Skin epidermis (tissue), 12 donors: Measurements from ENCODE around the gene CACNA1F.

Experiments used
- H3K27ac ChIP-seq, 21 experiments: fragments of 200-600 bp; sonication (generic) in 11 of 21; one replicate each; pipeline ENCODE4 v1.5.0; 2020; ENCODE audit warnings: mild to moderate bottlenecking in 3 of 21, inconsistent platforms in 2 of 21, moderate library complexity in 2 of 21
- H3K4me3 ChIP-seq, 7 experiments: fragments of 200-600 bp; sonication (generic) in 2 of 7; one replicate each; pipeline ENCODE4 v1.5.0; 2020; ENCODE audit warnings: inconsistent platforms in 2 of 7, mild to moderate bottlenecking in 2 of 7, moderate library complexity in 1 of 7

The CACNA1F gene

GRCh38 chrX:49184294-49185281, 48.6 kb downstream of the CACNA1F start:
- peak overlapping the region in 20 of 21 experiments; percentile 22 to 87 (median 76) for H3K27ac ChIP-seq

GRCh38 chrX:49183701-49184281, 49.3 kb downstream of the CACNA1F start:
- Histone ChIP-seq H3K4me3 (peak overlapping the region in 1 of 7 experiments; percentile 57), H3K27ac (peak overlapping the region in 8 of 21 experiments; percentile 17 to 87 (median 76))

More at GRCh38 chrX:49184294-49185281, 48.6 kb downstream of the CACNA1F start:
- peak overlapping the region; percentile 36 to 59 (median 47) for H3K4me3 ChIP-seq

DNA sequence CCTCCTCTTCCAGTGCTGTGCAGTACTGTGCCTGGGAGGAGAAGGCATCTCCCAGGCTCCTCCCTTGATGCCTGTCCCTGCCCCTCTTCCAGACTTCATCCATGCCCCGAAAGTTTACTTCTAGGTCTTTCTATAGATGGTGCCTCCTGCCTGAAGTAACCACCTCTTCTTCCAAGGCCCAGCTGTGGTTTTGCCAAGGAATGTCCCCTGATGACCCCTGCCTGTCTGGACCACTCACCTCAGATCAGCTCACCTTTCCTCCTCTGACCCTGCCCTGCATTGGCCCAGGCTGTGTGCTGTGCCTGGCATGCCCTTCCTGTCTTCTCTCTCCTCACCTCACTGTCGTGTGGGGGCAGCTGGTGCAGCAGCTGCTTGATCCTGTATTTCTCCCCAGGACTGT, 53.8 kb downstream of the CACNA1F start:
- Histone ChIP-seq H3K4me3 (no peak overlapping the region), H3K27ac (no peak overlapping the region)

- Histone ChIP-seq H3K27ac (peak overlapping the region in 1 of 21 experiments; percentile 49), H3K4me3 (no peak overlapping the region)
These were observed 54.6 kb downstream of the CACNA1F start for GRCh38 chrX:49178537-49178936.

GRCh38 chrX:49177873-49178480, 55.2 kb downstream of the CACNA1F start:
- Histone ChIP-seq H3K4me3 (no peak overlapping the region), H3K27ac (peak overlapping the region in 6 of 21 experiments; percentile 17 to 80 (median 64))

DNA sequence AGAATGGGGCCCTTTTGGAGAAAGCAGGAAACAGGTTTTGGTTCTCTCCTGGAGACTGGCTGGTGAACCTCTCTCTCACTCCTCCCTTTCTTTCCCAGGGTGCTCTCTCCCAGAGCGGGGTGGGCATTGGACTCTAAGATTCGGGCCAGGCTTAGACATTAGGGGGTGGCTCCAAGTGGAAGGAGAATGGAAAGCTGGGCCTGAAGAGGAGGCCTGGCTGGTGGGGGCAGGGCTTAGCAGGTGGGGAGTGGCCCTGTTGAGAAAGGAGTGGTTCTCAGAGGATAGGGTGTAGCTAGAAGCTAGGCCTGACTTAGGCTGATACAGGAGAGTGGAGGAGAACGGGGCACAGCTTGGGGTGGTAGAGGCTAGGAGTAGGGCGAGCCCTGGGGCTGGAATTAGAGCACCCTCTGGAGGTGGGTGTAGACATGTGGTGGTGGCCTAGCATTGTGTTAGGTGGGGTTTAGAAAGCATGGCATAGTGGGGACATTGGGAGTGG, 55.8 kb downstream of the CACNA1F start:
- Histone ChIP-seq H3K27ac (peak overlapping the region in 14 of 21 experiments; percentile 10 to 80 (median 55)), H3K4me3 (no peak overlapping the region)

- peak overlapping the region in 14 of 21 experiments; percentile 10 to 83 (median 58) for H3K27ac ChIP-seq
- no peak overlapping the region for H3K4me3 ChIP-seq
These were observed 56.5 kb downstream of the CACNA1F start for GRCh38 chrX:49176421-49177326.

GRCh38 chrX:49175435-49176274, 57.5 kb downstream of the CACNA1F start:
- no peak overlapping the region for H3K4me3 ChIP-seq
- peak overlapping the region in 8 of 21 experiments; percentile 7 to 83 (median 58) for H3K27ac ChIP-seq

DNA sequence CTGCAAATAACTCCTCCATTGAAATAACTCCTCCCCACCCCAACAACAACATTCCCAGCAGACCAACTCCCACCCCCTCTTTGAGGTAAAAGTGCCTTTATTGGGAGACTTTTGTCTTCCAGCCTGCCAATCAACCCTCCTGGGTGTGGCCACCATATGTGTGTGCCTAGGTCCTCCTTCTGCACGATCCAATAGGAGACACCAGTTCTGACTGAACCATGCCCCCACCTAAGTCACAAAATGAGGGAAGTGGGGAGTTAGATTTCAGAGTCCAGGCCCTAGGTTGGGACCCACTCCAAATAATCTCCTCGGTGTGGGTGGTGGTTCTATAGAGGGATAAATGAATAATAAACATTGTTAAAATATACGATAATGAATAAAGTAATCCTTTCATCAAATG, 58.4 kb downstream of the CACNA1F start:
- H3K4me3 ChIP-seq = no peak overlapping the region
- H3K27ac ChIP-seq = no peak overlapping the region

- Histone ChIP-seq H3K27ac (peak overlapping the region in 10 of 21 experiments; percentile 77 to 96 (median 94)), H3K4me3 (peak overlapping the region in 4 of 7 experiments; percentile 46 to 63 (median 54))
These were observed 59.6 kb downstream of the CACNA1F start for GRCh38 chrX:49173544-49173943.

- Histone ChIP-seq H3K4me3 (peak overlapping the region; percentile 46 to 65 (median 58)), H3K27ac (peak overlapping the region; percentile 67 to 96 (median 93))
These were observed 60.8 kb downstream of the CACNA1F start for GRCh38 chrX:49172280-49172780.

- Histone ChIP-seq H3K4me3 (peak within 1 kb of the TSS; percentile 46 to 65 (median 58)), H3K27ac (peak within 1 kb of the TSS; percentile 67 to 96 (median 93))
These were observed 61.3 kb downstream of the CACNA1F start, which contains the start of gene PLP2 for GRCh38 chrX:49171752-49172279. Gene PLP2, plus strand, starts transcription at chrX:49171898. Its CDS starts 103 bp downstream, at chrX:49172001.

GRCh38 chrX:49167740-49168108, 65.4 kb downstream of the CACNA1F start:
- peak overlapping the region in 6 of 7 experiments; percentile 1 to 48 (median 31) for H3K4me3 ChIP-seq
- H3K27ac ChIP-seq = peak overlapping the region in 20 of 21 experiments; percentile 68 to 95 (median 89)

GRCh38 chrX:49166914-49167739, 66.0 kb downstream of the CACNA1F start:
- Histone ChIP-seq H3K4me3 (peak overlapping the region; percentile 1 to 48 (median 37)), H3K27ac (peak overlapping the region; percentile 63 to 95 (median 89))

GRCh38 chrX:49165901-49166881, 66.9 kb downstream of the CACNA1F start:
- H3K27ac ChIP-seq = peak overlapping the region; percentile 63 to 95 (median 89)
- H3K4me3 ChIP-seq = peak overlapping the region; percentile 24 to 48 (median 37)
